GM12878 (cell line): ENCODE data around the gene GBA3.

Experiments
- CREM ChIP-seq: IDR thresholded peaks from 2 replicates; pipeline ENCODE4 v1.6.1; 2014; ENCODE audit warnings: antibody characterized with exemption, low read depth
- FOS ChIP-seq: IDR thresholded peaks from 3 replicates; pipeline ENCODE4 v1.6.1; 2011; ENCODE audit warnings: borderline replicate concordance; ENCODE audit not compliant: insufficient read length; ENCODE audit errors: extremely low read depth
- HDAC6 ChIP-seq: fragments of 200-600 bp; sonication (generic); IDR thresholded peaks from one replicate; pipeline ENCODE4 v1.8.0; 2017; ENCODE audit warnings: antibody characterized with exemption; ENCODE audit not compliant: unreplicated experiment
- MTA3 ChIP-seq: IDR thresholded peaks from 2 replicates; pipeline ENCODE4 v1.6.1; 2012; ENCODE audit warnings: low read length, inconsistent platforms, borderline replicate concordance
- MXI1 ChIP-seq: fragments of 150-350 bp; IDR thresholded peaks from 2 replicates; pipeline ENCODE4 v1.6.1; 2011; ENCODE audit warnings: low read depth, mild to moderate bottlenecking, inconsistent platforms, low read length, improper control_type of control experiment
- POLR2A ChIP-seq: IDR thresholded peaks from 2 replicates; pipeline ENCODE4 v1.6.1; 2011; ENCODE audit warnings: low read depth, mild to moderate bottlenecking, low read length
- POLR2AphosphoS5 ChIP-seq: IDR thresholded peaks from 2 replicates; pipeline ENCODE4 v1.6.1; 2011; ENCODE audit warnings: mild to moderate bottlenecking, low read length, inconsistent platforms
- RCOR1 ChIP-seq: conservative IDR thresholded peaks from 2 replicates; pipeline ENCODE4 v1.6.1; 2012; ENCODE audit warnings: low read depth, low read length, improper control_type of control experiment
- TCF3 ChIP-seq: IDR thresholded peaks from 2 replicates; pipeline ENCODE4 v1.6.1; 2012; ENCODE audit warnings: low read depth, mild to moderate bottlenecking, low read length, borderline replicate concordance; ENCODE audit not compliant: insufficient read depth
- TF ChIP-seq, protein P1 (sequence below): fragments of 450-650 bp; IDR thresholded peaks from 2 replicates; pipeline ENCODE4 v1.6.1; 2017; ENCODE audit warnings: antibody characterized with exemption, mild to moderate bottlenecking, moderate library complexity
- TF ChIP-seq, protein P2 (sequence below): fragments of 450-650 bp; IDR thresholded peaks from 2 replicates; pipeline ENCODE4 v1.6.1; 2017; ENCODE audit warnings: mild to moderate bottlenecking, low read depth, inconsistent platforms; ENCODE audit not compliant: poor library complexity, severe bottlenecking

DNA sequence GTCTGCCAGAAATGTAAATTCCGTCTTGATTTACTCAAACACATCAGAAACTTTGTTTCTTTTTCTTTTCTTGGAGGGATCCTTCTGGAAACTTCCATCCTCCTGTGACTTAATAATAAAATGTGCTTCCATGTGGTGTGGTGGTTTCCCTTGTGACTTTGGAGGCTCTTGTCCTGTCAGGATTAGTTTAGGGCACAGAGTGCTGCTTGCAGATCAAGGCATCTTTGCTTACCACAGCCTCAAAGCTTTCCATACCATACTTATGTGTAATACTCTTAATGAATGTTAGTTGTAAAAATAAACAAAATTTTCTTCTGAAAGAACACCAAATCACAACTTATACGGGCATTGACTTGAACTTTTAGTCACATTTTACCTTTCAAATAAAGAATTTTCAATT is 27.4 kb downstream of the GBA3 start:
- TF ChIP-seq MXI1 (no peak), CREM (no peak), POLR2AphosphoS5 (no peak), HDAC6 (no peak), MTA3 (no peak), POLR2A (no peak), RCOR1 (no peak), TCF3 (no peak), FOS (no peak)
- TF ChIP-seq, protein P1, sequence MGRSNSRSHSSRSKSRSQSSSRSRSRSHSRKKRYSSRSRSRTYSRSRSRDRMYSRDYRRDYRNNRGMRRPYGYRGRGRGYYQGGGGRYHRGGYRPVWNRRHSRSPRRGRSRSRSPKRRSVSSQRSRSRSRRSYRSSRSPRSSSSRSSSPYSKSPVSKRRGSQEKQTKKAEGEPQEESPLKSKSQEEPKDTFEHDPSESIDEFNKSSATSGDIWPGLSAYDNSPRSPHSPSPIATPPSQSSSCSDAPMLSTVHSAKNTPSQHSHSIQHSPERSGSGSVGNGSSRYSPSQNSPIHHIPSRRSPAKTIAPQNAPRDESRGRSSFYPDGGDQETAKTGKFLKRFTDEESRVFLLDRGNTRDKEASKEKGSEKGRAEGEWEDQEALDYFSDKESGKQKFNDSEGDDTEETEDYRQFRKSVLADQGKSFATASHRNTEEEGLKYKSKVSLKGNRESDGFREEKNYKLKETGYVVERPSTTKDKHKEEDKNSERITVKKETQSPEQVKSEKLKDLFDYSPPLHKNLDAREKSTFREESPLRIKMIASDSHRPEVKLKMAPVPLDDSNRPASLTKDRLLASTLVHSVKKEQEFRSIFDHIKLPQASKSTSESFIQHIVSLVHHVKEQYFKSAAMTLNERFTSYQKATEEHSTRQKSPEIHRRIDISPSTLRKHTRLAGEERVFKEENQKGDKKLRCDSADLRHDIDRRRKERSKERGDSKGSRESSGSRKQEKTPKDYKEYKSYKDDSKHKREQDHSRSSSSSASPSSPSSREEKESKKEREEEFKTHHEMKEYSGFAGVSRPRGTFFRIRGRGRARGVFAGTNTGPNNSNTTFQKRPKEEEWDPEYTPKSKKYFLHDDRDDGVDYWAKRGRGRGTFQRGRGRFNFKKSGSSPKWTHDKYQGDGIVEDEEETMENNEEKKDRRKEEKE, result no peak
- TF ChIP-seq, protein P2, sequence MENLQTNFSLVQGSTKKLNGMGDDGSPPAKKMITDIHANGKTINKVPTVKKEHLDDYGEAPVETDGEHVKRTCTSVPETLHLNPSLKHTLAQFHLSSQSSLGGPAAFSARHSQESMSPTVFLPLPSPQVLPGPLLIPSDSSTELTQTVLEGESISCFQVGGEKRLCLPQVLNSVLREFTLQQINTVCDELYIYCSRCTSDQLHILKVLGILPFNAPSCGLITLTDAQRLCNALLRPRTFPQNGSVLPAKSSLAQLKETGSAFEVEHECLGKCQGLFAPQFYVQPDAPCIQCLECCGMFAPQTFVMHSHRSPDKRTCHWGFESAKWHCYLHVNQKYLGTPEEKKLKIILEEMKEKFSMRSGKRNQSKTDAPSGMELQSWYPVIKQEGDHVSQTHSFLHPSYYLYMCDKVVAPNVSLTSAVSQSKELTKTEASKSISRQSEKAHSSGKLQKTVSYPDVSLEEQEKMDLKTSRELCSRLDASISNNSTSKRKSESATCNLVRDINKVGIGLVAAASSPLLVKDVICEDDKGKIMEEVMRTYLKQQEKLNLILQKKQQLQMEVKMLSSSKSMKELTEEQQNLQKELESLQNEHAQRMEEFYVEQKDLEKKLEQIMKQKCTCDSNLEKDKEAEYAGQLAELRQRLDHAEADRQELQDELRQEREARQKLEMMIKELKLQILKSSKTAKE, result no peak
